H1 (cell line): Measurements from ENCODE around the gene GHRHR. TPM values are rescaled to one million over a fixed set of nuclear protein-coding genes. Genes with fewer than 3 reads are reported as not detected.

Experiments
- CTCF ChIA-PET: fragments of 300-600 bp; sonication (Branson Sonifier 250); formaldehyde crosslinking; loops from one replicate; lab custom pipeline; 2021; ENCODE audit not compliant: partially characterized antibody; lab: Charles Lee
- POLR2A ChIA-PET: fragments of 300-600 bp; sonication (Branson Sonifier 250); formaldehyde crosslinking; loops from one replicate; lab custom pipeline; 2021; ENCODE audit warnings: inconsistent platforms; ENCODE audit not compliant: partially characterized antibody; lab: Charles Lee
- DNase-seq, 2 experiments: peaks; one replicate each; pipeline versions ENCODE4 v3.0.0 to v3.0.0-alpha.2; 2010 to 2022; ENCODE audit warnings: low spot score in 2 of 2, low read depth in 1 of 2, mixed read lengths in 1 of 2
- FAIRE-seq: peaks from 2 replicates; lab custom pipeline; 2011; peaks lifted over from hg19 to GRCh38; lab: Jason Lieb, UNC
- H2AFZ ChIP-seq: 2 replicates; pipeline ENCODE4 v1.8.1; 2012; ENCODE audit warnings: low read length, inconsistent platforms
- H2AK5ac ChIP-seq: 2 replicates; pipeline ENCODE4 v1.6.1; 2013; ENCODE audit warnings: low read depth, low read length
- H2BK120ac ChIP-seq: replicated peaks from 2 replicates; pipeline ENCODE3; 2013; ENCODE audit warnings: low read depth, low read length, inconsistent platforms
- H2BK12ac ChIP-seq: 2 replicates; pipeline ENCODE4 v1.6.1; 2013; ENCODE audit warnings: low read depth, low read length
- H2BK15ac ChIP-seq: 2 replicates; pipeline ENCODE4 v1.6.1; 2013; ENCODE audit warnings: low read length
- H2BK20ac ChIP-seq: 2 replicates; pipeline ENCODE4 v1.6.1; 2013; ENCODE audit warnings: low read length
- H2BK5ac ChIP-seq: 2 replicates; pipeline ENCODE4 v1.6.1; 2013; ENCODE audit warnings: low read depth, low read length
- H3K14ac ChIP-seq: 2 replicates; pipeline ENCODE4 v1.6.1; 2013; ENCODE audit warnings: inconsistent platforms; ENCODE audit not compliant: insufficient read length
- H3K18ac ChIP-seq: 2 replicates; pipeline ENCODE4 v1.6.1; 2013; ENCODE audit warnings: low read length; ENCODE audit errors: extremely low read depth
- H3K23ac ChIP-seq: 2 replicates; pipeline ENCODE4 v1.6.1; 2013; ENCODE audit warnings: inconsistent platforms; ENCODE audit not compliant: insufficient read length
- H3K23me2 ChIP-seq: 2 replicates; pipeline ENCODE4 v1.6.1; 2013; ENCODE audit warnings: low read depth, low read length
- H3K27ac ChIP-seq: 2 replicates; pipeline ENCODE4 v1.6.1; 2011; ENCODE audit warnings: low read depth, low read length, inconsistent platforms
- H3K27me3 ChIP-seq, 4 experiments: replicated peaks in 1 of 4; 1 replicate in 1 of 4; 2 replicates in 3 of 4; pipeline versions ENCODE4 v1.6.1 to v1.8.1; 2011 to 2013; ENCODE audit warnings: low read length in 3 of 4, mild to moderate bottlenecking in 3 of 4, inconsistent platforms in 2 of 4, mixed read lengths in 2 of 4, moderate library complexity in 1 of 4; ENCODE audit not compliant: control insufficient read depth in 3 of 4, insufficient read depth in 3 of 4; ENCODE audit errors: extremely low read depth in 1 of 4
- H3K36me3 ChIP-seq, 4 experiments: 2 replicates each; pipeline versions ENCODE4 v1.6.1 to v1.8.1; 2011 to 2013; ENCODE audit warnings: mild to moderate bottlenecking in 4 of 4, low read length in 3 of 4, moderate library complexity in 2 of 4, control low read depth in 1 of 4, inconsistent platforms in 1 of 4; ENCODE audit not compliant: insufficient read depth in 4 of 4, control insufficient read depth in 2 of 4
- H3K4ac ChIP-seq: replicated peaks from 2 replicates; pipeline ENCODE3; 2013; ENCODE audit warnings: low read length, low read depth, mixed read lengths, inconsistent platforms; ENCODE audit not compliant: insufficient read length
- H3K4me1 ChIP-seq, 4 experiments: replicated peaks in 1 of 4; 1 replicate in 1 of 4; 2 replicates in 3 of 4; pipeline versions ENCODE4 v1.6.1 to v1.8.1; 2011 to 2013; ENCODE audit warnings: low read length in 3 of 4, inconsistent platforms in 2 of 4, mixed read lengths in 1 of 4; ENCODE audit not compliant: insufficient read depth in 4 of 4, control insufficient read depth in 3 of 4
- H3K4me2 ChIP-seq, 2 experiments: 2 replicates each; pipeline versions ENCODE4 v1.6.1 to v1.8.1; 2011 to 2013; ENCODE audit warnings: low read depth in 2 of 2, low read length in 2 of 2, control low read depth in 1 of 2, inconsistent platforms in 1 of 2, mild to moderate bottlenecking in 1 of 2; ENCODE audit not compliant: insufficient read depth in 1 of 2
- H3K4me3 ChIP-seq, 4 experiments: fragments of 200-600, 300-600 bp in 1 of 4; sonication (generic), shearing (Covaris generic), sonication (Bioruptor Twin) in 1 of 4; 2 replicates each; pipeline versions ENCODE4 v1.5.1 to v1.8.1; 2011 to 2016; ENCODE audit warnings: low read length in 4 of 4, low read depth in 3 of 4, control low read depth in 2 of 4, inconsistent platforms in 2 of 4, mild to moderate bottlenecking in 2 of 4, mixed read lengths in 1 of 4, moderate library complexity in 1 of 4; ENCODE audit not compliant: insufficient read depth in 2 of 4; ENCODE audit errors: extremely low read depth in 1 of 4
- H3K56ac ChIP-seq: replicated peaks from 2 replicates; pipeline ENCODE3; 2013; ENCODE audit warnings: low read depth, mild to moderate bottlenecking, mixed read lengths, low read length, inconsistent platforms; ENCODE audit not compliant: insufficient read length
- H3K79me1 ChIP-seq: 2 replicates; pipeline ENCODE4 v1.6.1; 2013; ENCODE audit warnings: low read depth, low read length, control low read depth
- H3K79me2 ChIP-seq, 2 experiments: 2 replicates each; pipeline versions ENCODE4 v1.6.1 to v1.8.1; 2012 to 2013; ENCODE audit warnings: low read length in 2 of 2, mild to moderate bottlenecking in 2 of 2, inconsistent platforms in 1 of 2; ENCODE audit not compliant: insufficient read depth in 2 of 2, control insufficient read depth in 1 of 2
- H3K9ac ChIP-seq, 4 experiments: replicated peaks in 1 of 4; 1 replicate in 1 of 4; 2 replicates in 3 of 4; pipeline versions ENCODE4 v1.6.1 to v1.8.1; 2011 to 2013; ENCODE audit warnings: low read depth in 3 of 4, low read length in 3 of 4, control low read depth in 2 of 4, mild to moderate bottlenecking in 2 of 4, moderate library complexity in 2 of 4, inconsistent platforms in 1 of 4; ENCODE audit errors: extremely low read depth in 1 of 4
- H3K9me3 ChIP-seq, 2 experiments: 2 replicates each; pipeline versions ENCODE4 v1.6.1 to v1.8.1; 2012 to 2013; ENCODE audit warnings: mild to moderate bottlenecking in 2 of 2, moderate library complexity in 2 of 2, control low read depth in 1 of 2, inconsistent platforms in 1 of 2, low read depth in 1 of 2, low read length in 1 of 2, mixed read lengths in 1 of 2; ENCODE audit not compliant: insufficient read depth in 2 of 2
- H4K20me1 ChIP-seq, 2 experiments: replicated peaks in 1 of 2; 2 replicates each; pipeline versions ENCODE3 to v1.8.1; 2011 to 2013; ENCODE audit warnings: inconsistent platforms in 2 of 2, low read length in 2 of 2, mild to moderate bottlenecking in 1 of 2; ENCODE audit not compliant: insufficient read depth in 2 of 2, control insufficient read depth in 1 of 2
- H4K5ac ChIP-seq: 2 replicates; pipeline ENCODE4 v1.6.1; 2013; ENCODE audit warnings: low read length, low read depth, mixed read lengths, inconsistent platforms; ENCODE audit not compliant: insufficient read length
- H4K8ac ChIP-seq: 2 replicates; pipeline ENCODE4 v1.8.0; 2013; ENCODE audit warnings: mild to moderate bottlenecking, moderate library complexity, low read length, inconsistent platforms; ENCODE audit not compliant: insufficient read depth; ENCODE audit errors: extremely low read depth
- H4K91ac ChIP-seq: replicated peaks from 2 replicates; pipeline ENCODE3; 2013; ENCODE audit warnings: low read length, mixed read lengths, inconsistent platforms; ENCODE audit not compliant: insufficient read length
- CEBPB ChIP-seq: IDR thresholded peaks from 2 replicates; pipeline ENCODE4 v1.6.1; 2012; ENCODE audit warnings: low read depth, low read length
- SIN3A ChIP-seq, 2 experiments: IDR thresholded peaks in 1 of 2; conservative IDR thresholded peaks in 1 of 2; 2 replicates each; pipeline ENCODE4 v1.6.1; 2011 to 2012; ENCODE audit warnings: low read length in 2 of 2, improper control_type of control experiment in 1 of 2, low read depth in 1 of 2, mild to moderate bottlenecking in 1 of 2
- WGBS, 2 experiments: shearing (Covaris generic) in 1 of 2; methylation state at CpG; one replicate each; pipeline versions ENCODE4 v1.1.6 to v1.1.7; 2013 to 2015; ENCODE audit warnings: low lambda C conversion rate in 2 of 2, mixed read lengths in 2 of 2, inconsistent platforms in 1 of 2, low coverage in 1 of 2, missing lambda C conversion rate in 1 of 2; ENCODE audit not compliant: insufficient replicate concordance in 2 of 2, insufficient coverage in 1 of 2, insufficient read length in 1 of 2; ENCODE audit errors: extremely low coverage in 1 of 2, missing lambda C conversion rate in 1 of 2; 5-methylcytosine and 5-hydroxymethylcytosine counted together
- polyA plus RNA-seq, 7 experiments: library from polyadenylated mRNA; depleted of rRNA in 3 of 7; stranded (reverse) in 5 of 7; unstranded in 2 of 7; fragments of >200 nt in 5 of 7; fragments of 200-250 nt in 2 of 7; gene quantifications; 1 replicate in 5 of 7; 2 replicates in 1 of 7; 4 replicates in 1 of 7; pipeline versions ENCODE4 v1.2.1 to v1.2.3, GENCODE V29; 2011 to 2013; ENCODE audit warnings: missing spikeins in 2 of 7, mixed read lengths in 2 of 7
- total RNA-seq: library from RNA; stranded (reverse); fragmentation: NEBNext Ultra II Directional; extraction: Animal tissue kit (Norgen Biotek cat#: 25700); gene quantifications from 2 replicates; pipeline ENCODE4 v1.2.1, GENCODE V29; 2021

GHRHR gene
- total and polyA plus RNA-seq, 2 of the 8 experiments (the other 6 are each of a cell fraction or from before 2014, with no cell fraction given): 0.60 to 6.5 TPM

- Histone ChIP-seq H3K14ac (no peak overlapping the region), H4K8ac (no peak overlapping the region), H3K36me3 (no peaks in the 10 kb centered on the region; a peak in 1 of 8 replicates), H3K18ac (no peak overlapping the region), H2BK20ac (no peak overlapping the region), H3K27me3 (no peaks in the 10 kb centered on the region), H3K4me3 (no peak overlapping the region), H2BK120ac (no peak overlapping the region), H3K79me1 (no peaks in the 10 kb centered on the region), H3K4me2 (no peak overlapping the region), H3K9me3 (peaks cover 2 to 9% of the 10 kb centered on the region in 2 experiments; a peak in 1 of 4 replicates), H2AK5ac (no peak overlapping the region), H3K27ac (no peak overlapping the region), H4K91ac (no peak overlapping the region), H3K79me2 (no peaks in the 10 kb centered on the region), H3K9ac (no peak overlapping the region), H2BK12ac (no peak overlapping the region), H2BK5ac (no peak overlapping the region), H4K20me1 (no peaks in the 10 kb centered on the region), H3K4ac (no peak overlapping the region), H3K4me1 (0 out of 7 replicates have a peak, but pooled peaks cover 0 to 2% (median under 1%) of the 10 kb centered on the region in 4 experiments), H3K23ac (no peak overlapping the region), H3K56ac (no peak overlapping the region), H4K5ac (no peak overlapping the region), H2AFZ (no peak overlapping the region), H2BK15ac (no peak overlapping the region), H3K23me2 (no peaks in the 10 kb centered on the region; the same call in 1 of the 2 replicates)
- TF ChIP-seq SIN3A (conservative IDR thresholded peaks at IDR 0.05 in 1 of 2, IDR thresholded peaks at IDR 0.05 in 1 of 2; ENCODE audit: low read depth in 1 of 2, low read length in 2 of 2): no peak
- TF ChIP-seq CEBPB: peak; percentile 97
- FAIRE-seq: no peak
- WGBS, 2 experiments: 90% methylated on average over 6 of the region's 6 CpGs; no CpG with 5 or more reads in 1 of the 2 experiments
- POLR2A ChIA-PET: interaction anchor here (1.2 to 1.8 kb wide), 2 partner anchors 10 to 37 kb away, joined by 3 to 6 read pairs; no protein-coding TSS in a partner anchor
- CTCF ChIA-PET: interaction anchor here (1.0 to 2.7 kb wide), 5 partner anchors 13 to 197 kb away, joined by 4 to 9 read pairs (median 8); no protein-coding TSS in a partner anchor
- DNase-seq: no peak
Measured at GRCh38 chr7:30996256-30996655, 32.5 kb downstream of the GHRHR start.
